Measurements from ENCODE around the gene GMDS.

DNA sequence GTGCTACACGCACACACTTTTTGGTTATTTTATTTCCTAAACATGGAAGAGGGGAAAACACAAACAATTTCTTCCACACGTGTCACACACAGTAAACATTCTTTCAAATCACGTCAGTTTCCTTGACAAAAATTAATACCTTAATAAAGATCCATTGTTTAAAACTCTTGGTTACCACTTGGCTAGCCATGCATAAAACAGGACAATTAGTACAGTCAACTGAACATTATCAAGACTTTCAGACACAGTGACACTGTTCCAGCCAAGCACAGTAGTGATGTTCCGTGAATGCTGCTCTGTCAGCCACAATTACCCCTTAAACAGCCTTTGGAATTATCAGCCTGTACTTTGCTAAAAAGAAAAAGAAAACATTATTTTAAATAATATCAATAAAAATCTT lies 50.8 kb downstream of the GMDS start:
- TF ChIP-seq, protein P1, sequence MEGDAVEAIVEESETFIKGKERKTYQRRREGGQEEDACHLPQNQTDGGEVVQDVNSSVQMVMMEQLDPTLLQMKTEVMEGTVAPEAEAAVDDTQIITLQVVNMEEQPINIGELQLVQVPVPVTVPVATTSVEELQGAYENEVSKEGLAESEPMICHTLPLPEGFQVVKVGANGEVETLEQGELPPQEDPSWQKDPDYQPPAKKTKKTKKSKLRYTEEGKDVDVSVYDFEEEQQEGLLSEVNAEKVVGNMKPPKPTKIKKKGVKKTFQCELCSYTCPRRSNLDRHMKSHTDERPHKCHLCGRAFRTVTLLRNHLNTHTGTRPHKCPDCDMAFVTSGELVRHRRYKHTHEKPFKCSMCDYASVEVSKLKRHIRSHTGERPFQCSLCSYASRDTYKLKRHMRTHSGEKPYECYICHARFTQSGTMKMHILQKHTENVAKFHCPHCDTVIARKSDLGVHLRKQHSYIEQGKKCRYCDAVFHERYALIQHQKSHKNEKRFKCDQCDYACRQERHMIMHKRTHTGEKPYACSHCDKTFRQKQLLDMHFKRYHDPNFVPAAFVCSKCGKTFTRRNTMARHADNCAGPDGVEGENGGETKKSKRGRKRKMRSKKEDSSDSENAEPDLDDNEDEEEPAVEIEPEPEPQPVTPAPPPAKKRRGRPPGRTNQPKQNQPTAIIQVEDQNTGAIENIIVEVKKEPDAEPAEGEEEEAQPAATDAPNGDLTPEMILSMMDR (IDR thresholded peaks at IDR 0.05; ENCODE audit: borderline replicate concordance, extremely low read depth, low read length, poor library complexity, severe bottlenecking) = no peak
- TF ChIP-seq EZH2 (IDR thresholded peaks at IDR 0.05; ENCODE audit: borderline replicate concordance, low read depth, low read length, severe bottlenecking) = no peak

Data from DND-41 (cell line).